ENCODE results near the gene GAGE12J.
A peak's percentile ranks its signal among the peaks of the same experiment; 100 is the strongest.
"Not testable (repeated sequence)": the region's sequence is repeated elsewhere in the genome, so short reads cannot be mapped to it uniquely, and the experiment has no call there.

The GAGE12J gene, protein sequence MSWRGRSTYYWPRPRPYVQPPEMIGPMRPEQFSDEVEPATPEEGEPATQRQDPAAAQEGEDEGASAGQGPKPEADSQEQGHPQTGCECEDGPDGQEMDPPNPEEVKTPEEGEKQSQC

GRCh38 chrX:49321737-49322136 lies at the start of gene GAGE12J:
GAGE12J (plus strand) TSS chrX:49322037; CDS start chrX:49323194, 1,157 bp downstream.
- not testable (repeated sequence) for DNase-seq

- DNase-seq, result no peak
Observed at GRCh38 chrX:49272421-49272820, 49.4 kb upstream of the GAGE12J start.

DNA sequence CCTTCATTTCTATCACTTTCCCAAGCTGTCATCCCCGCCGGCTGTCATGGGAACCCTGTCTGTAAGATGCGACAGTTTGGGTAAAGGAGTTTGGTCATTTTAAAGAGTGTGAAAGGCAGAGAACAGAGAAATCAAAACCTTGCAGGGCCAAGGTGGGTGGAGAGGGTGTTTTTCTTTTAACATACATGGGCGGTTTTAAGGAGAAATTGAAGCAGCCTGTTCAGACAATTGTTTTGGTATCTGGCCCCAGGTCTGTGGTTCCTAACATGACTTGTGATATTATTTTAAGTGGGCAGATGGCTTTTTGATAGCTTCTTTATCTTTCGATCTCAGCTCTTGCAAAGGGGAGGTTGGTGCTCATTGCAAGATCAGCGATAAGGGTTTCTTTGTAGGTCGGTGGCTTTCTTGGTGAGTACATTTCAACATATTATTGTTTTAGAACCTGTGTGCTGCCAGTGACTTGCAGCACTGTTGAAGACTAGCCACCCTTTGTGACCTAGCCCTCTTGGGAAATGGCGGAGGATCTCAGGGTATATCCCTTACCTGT lies 48.6 kb upstream of the GAGE12J start:
- no peak for DNase-seq

- DNase-seq, result no peak
Observed at GRCh38 chrX:49276207-49276606, 45.6 kb upstream of the GAGE12J start.

DNA sequence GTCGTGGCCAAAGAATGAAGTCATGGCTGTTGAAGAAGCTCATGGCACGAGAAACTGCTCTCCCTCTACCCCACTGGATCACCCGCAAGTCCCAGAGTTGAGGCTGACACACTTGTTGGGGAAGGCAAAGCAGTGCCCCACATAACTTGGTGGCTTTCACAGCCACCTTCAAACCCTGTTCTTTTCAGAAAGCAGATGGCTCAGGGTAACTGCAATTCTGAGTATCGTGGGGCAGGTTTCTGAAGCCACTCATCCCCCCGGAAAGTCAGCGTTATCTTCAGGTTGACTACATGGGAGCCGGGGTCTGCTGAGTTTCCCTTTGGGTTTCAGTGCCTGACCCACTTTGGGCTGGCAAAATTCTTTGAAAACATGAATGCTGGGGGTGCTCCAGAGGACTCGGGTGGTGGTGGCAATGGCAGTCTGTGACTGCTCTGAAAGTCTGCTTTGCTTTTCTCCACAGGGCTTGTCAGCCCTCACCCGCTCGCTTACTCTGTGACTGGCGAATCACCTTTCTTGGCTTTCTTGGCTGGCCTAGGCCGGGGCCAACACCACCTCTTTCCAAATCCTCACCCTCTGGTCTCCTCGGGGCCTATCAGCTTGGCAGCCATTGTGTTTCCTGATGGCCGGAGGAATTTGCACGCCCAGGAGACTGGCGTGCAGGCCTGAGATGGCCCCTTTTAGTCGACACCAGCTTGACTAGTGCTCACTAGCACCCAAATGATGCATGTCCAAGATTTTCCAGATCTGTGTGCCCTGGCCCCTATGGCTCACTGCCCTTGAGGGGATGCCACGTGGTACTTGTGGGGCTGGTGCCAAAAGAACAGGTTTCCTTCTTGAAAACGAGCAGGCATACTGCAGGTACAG lies 44.9 kb upstream of the GAGE12J start:
- no peak for DNase-seq

- DNase-seq, result no peak
Observed at GRCh38 chrX:49277535-49277830, 44.4 kb upstream of the GAGE12J start.

DNA sequence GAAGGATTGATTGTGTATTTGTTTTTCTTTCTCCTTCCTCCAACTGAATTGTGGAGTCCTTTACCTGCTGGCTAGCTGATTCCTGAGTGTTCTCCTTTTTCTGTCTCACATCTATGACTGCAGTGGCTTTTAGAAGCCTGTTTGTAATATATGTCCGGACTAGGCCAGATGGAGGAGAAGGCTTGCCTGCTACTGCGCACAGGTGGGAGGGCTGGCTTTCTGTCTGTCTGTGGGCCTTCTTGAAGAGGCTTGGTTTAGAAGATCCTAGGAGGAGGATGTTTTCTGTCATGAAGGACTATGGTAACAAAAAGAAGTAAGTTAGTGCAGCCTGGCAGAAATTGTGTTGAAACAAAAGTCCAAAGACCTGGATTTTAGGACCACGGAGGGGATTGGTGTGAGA lies 43.8 kb upstream of the GAGE12J start:
- no peak for DNase-seq

- no peak for DNase-seq
Observed at GRCh38 chrX:49282647-49283011, 39.2 kb upstream of the GAGE12J start.

DNA sequence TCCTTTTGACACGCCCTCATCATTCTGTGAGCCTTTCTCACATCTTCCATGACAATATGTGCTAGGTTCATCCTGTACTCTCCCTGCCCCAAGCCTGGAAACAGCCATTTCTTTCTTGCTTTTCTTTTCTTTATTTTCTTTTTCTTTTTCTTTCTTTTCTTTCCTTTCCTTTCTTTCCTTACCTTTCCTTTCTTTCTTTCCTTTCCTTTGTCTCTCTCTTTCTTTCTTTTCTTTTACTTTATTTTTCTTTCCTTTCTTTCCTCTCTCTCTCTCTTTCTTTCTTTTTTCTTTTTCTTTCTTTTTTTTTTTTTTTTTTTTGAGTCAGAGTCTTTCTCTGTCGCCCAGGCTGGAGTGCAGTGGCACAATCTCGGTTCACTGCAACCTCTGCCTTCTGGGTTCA lies 37.6 kb upstream of the GAGE12J start:
- DNase-seq, result no peak

- no peak for DNase-seq
Observed at GRCh38 chrX:49286136-49286535, 35.7 kb upstream of the GAGE12J start.

GRCh38 chrX:49286581-49286980 lies 35.3 kb upstream of the GAGE12J start:
- no peak for DNase-seq

DNA sequence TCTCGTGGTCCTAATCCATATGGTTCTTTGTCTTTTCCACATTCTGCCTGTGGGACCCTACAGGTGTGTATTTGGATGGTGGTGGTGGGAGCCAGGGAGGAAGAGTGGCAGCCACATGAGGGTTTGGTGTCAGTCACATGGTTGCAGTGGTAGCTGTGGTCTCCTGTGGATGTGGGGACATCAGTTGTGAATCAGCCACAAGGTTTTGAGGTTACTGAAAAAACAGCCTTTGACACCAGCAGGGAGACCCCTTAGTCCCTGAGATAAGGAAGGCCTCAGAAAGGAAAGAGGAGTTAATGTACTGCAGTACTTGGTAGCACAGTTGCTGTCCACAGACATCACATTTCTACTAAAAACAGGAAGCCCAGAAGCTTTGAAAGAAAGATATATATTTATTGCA lies 34.2 kb upstream of the GAGE12J start:
- DNase-seq, result no peak

DNA sequence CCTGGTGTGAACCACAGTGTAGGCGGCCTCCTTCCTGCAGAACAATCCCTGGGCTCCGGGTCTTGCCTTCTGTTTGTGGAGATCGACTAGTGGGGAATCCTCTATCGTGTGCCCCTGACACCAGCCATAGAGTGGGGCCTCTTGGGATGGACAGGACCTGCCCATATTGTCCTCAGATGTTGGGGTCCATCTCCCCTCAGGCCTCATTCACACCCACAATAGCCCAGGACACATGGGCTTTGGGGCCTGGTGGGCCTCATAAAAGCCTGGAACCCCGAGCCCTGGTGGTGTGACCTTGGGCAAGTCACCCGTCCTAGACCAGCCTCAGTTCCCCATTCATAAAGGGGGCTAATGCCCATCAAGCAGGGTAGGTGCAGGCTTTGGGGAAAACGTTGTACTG lies 31.6 kb upstream of the GAGE12J start:
- no peak for DNase-seq

- DNase-seq, result peak; percentile 66
Observed at GRCh38 chrX:49291615-49292337, 30.1 kb upstream of the GAGE12J start.

GRCh38 chrX:49292400-49293362 lies 29.2 kb upstream of the GAGE12J start:
- DNase-seq, result no peak

- DNase-seq, result not testable (repeated sequence)
Observed at GRCh38 chrX:49299293-49299692, 22.5 kb upstream of the GAGE12J start.

- no peak for DNase-seq
Observed at GRCh38 chrX:49300703-49301102, 21.1 kb upstream of the GAGE12J start.

DNA sequence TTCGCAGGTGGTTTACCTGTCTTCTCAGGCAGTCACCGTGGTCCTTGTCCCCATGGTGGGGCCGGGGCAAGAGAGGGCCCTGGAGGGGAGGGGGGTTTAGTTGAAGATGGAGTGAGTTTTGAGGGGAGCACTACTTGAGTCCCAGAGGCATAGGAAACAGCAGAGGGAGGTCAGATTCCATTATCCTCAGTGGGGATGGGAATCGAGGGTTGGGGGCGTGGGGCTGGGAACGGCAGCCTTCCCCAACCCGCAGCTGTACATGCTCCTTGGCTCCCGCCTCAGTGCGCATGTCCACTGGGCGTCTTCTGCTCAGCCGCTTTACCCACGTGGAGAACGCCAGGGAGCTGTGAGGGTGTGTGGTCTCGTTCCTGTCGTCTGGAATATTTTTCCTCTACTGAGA lies 18.5 kb upstream of the GAGE12J start, which contains the start of gene GAGE10:
TSS of gene GAGE10 (plus strand) at position 301 of the 400 bp plus-strand sequence. CDS start 1,214 bp downstream, outside the sequence.
- no peak for DNase-seq

DNA sequence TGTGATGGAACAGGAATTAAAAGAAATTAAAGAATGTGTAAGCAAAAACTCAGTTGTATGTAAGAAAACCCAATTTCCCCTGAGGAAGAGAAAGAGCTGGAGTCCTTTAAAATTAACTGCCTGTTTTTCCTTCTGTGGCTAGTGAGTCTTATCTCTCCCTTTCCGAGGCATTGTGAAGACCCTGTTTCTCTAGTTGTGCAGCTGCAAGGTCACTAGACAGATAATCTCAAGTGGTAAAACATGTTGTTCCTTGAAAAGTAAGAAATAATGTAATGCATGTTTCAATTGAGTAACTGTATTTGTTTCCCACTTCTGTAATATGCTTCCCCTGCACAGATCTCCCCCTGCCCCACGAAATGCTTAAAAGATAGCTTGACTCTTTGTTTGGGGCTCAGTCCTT lies 14.1 kb upstream of the GAGE12J start:
- not testable (repeated sequence) for DNase-seq

- no peak for DNase-seq
Observed at GRCh38 chrX:49308604-49309269, 13.1 kb upstream of the GAGE12J start.

DNA sequence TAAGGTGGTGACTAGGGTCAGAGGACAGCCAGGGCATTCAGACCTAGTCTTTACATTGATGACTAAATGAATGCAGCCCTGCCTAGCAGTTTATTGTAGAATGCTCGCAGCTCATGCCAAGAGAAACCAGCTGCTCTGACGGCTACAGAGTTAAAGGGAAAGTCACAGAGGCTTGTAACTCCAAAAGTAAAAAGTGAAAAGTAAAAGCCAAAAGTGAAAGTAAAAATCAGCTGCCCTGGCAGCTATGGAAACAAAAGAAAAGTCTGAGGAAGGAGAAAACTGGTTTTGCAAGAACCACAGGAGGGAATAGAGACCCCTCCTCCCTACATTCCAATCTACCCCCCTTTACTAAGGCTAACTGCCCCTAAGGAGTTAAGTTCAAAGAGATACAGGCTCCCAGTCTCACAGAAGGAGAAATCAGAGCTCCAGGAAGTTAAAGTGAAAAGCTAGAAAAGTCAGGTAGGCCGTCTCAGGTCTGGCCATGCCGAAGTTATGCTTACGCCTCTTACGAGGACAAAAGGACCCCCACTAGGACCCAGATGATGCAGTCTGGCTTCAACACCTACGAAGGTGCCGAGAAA lies 12.3 kb upstream of the GAGE12J start:
- DNase-seq, result no peak

DNA sequence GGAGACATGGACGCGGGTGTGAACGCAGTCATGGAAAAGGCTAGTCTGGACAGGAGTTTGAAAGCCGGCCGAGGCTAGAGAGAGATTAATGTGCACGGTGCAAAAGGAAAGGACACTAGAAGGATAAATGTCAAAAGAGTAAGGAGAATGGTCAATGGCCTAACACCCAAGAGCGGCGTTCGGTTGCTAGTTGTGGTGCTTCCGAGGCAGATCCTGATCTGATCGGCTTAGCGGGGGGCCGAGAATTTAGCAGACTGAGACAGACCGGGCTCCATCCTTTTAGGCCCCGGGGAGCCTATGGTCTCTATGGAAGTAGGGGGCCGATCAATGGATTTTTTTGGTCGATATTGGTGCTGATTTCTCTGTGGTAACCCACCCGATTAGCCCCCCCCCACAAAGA lies 11.5 kb upstream of the GAGE12J start:
- DNase-seq, result no peak

All from stimulated activated CD4-positive, alpha-beta T cell treated with anti-CD3 and anti-CD28 coated beads, Interleukin-12 subunit alpha, Interleukin-12 subunit beta, amount 100 ng/mL, for 4 hours (primary cell).